ENCODE data around the gene OR7G2.
A peak's percentile ranks its signal among the peaks of the same experiment; 100 is the strongest.

Gene OR7G2

DNA sequence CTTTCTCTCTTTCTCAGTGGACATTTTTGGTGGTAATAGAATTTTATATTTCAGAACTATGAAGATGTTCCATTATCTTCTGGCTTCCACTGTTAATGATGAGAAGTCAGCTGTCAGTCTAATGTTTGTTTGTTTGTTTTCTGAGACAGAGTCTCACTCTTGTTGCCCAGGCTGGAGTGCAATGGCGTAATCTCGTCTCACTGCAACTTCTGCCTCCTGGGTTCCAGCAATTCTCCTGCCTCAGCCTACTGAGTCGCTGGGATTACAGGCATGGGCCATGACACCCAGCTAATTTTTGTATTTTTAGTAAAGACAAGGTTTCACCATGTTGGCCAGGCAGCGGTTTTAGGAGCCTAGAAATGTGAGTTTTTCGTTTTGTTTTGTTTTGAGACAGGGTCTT lies 37.6 kb upstream of the OR7G2 start:
- peaks cover 79% of the 10 kb centered on the region for H3K36me3 ChIP-seq (replicated peaks; ENCODE audit: low read depth, low read length)
- H4K20me1 ChIP-seq (ENCODE audit: insufficient read depth, low read length), result peaks cover 40% of the 10 kb centered on the region
- no peak overlapping the region for H3K4me3 ChIP-seq (ENCODE audit: low read length)
- TF ChIP-seq, protein P1, sequence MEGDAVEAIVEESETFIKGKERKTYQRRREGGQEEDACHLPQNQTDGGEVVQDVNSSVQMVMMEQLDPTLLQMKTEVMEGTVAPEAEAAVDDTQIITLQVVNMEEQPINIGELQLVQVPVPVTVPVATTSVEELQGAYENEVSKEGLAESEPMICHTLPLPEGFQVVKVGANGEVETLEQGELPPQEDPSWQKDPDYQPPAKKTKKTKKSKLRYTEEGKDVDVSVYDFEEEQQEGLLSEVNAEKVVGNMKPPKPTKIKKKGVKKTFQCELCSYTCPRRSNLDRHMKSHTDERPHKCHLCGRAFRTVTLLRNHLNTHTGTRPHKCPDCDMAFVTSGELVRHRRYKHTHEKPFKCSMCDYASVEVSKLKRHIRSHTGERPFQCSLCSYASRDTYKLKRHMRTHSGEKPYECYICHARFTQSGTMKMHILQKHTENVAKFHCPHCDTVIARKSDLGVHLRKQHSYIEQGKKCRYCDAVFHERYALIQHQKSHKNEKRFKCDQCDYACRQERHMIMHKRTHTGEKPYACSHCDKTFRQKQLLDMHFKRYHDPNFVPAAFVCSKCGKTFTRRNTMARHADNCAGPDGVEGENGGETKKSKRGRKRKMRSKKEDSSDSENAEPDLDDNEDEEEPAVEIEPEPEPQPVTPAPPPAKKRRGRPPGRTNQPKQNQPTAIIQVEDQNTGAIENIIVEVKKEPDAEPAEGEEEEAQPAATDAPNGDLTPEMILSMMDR (IDR thresholded peaks at IDR 0.05; ENCODE audit: low read depth, low read length), result no peak
- TF ChIP-seq EZH2phosphoT487 (IDR thresholded peaks at IDR 0.05; ENCODE audit: low read depth), result no peak
- H3K4me2 ChIP-seq (ENCODE audit: low read length), result no peak overlapping the region
- peaks cover 5% of the 10 kb centered on the region for H3K4me1 ChIP-seq (ENCODE audit: low read length)
- H3K27me3 ChIP-seq (ENCODE audit: low read depth, low read length), result no peaks in the 10 kb centered on the region
- no peak overlapping the region for H2AFZ ChIP-seq (ENCODE audit: low read depth, low read length)
- H3K9ac ChIP-seq (ENCODE audit: low read length), result no peak overlapping the region
- no peak overlapping the region for H3K27ac ChIP-seq (ENCODE audit: low read length)
- peaks cover 98% of the 10 kb centered on the region for H3K79me2 ChIP-seq (ENCODE audit: low read length)
- H3K9me3 ChIP-seq (ENCODE audit: insufficient read depth, low read length), result peaks cover 42% of the 10 kb centered on the region

DNA sequence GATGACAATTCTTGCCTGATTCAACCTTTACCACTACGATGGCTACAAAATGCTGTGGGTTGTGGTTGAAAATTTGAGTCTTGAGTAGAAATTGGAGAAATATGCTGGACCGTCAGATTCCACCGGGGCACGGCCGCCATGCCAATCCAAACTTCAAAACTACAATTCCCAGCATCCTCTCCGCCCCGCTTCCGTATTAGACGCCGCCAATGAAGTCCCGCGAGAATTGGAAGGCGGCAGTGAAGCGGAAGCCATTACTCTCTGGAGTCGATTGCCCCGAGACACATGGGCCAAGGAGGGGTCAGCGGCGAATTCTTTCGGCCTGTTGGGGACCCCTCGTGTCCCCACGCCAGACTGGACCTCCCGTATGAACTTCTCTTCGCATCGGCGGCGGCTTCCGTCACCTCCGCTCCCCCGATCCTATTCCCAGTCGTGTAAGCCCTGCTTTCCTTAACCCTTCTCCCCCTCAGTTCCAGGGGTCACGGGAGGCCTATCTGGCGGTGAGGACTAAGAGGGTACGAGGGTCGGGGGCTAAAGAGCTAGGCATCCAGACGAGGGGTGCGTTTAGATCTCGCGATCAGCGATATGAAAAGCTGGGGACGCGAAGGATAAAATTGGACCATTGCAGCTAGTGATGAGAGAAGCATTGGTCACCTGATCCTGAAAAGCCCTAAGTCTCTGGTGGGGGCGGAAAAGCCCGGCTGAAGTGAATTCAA lies 33.0 kb upstream of the OR7G2 start, which contains the start of gene ZNF317:
TSS of gene ZNF317 (plus strand) at position 239 of the 716 bp plus-strand sequence. CDS start 15,620 bp downstream, outside the sequence.
- Histone ChIP-seq H3K27ac (ENCODE audit: low read length) (peak within 1 kb of the TSS; percentile 61), H3K4me2 (ENCODE audit: low read length) (peak within 1 kb of the TSS; percentile 86), H3K27me3 (ENCODE audit: low read depth, low read length) (no peaks in the 10 kb centered on the region), H2AFZ (ENCODE audit: low read depth, low read length) (peak within 1 kb of the TSS; percentile 100), H3K4me3 (ENCODE audit: low read length) (peak within 1 kb of the TSS; percentile 94), H3K9ac (ENCODE audit: low read length) (peak within 1 kb of the TSS; percentile 96), H4K20me1 (ENCODE audit: insufficient read depth, low read length) (peaks cover 13% of the 10 kb centered on the region), H3K79me2 (ENCODE audit: low read length) (peaks cover 52% of the 10 kb centered on the region), H3K9me3 (ENCODE audit: insufficient read depth, low read length) (peaks cover 24% of the 10 kb centered on the region), H3K4me1 (ENCODE audit: low read length) (peaks cover 5% of the 10 kb centered on the region), H3K36me3 (replicated peaks; ENCODE audit: low read depth, low read length) (peaks cover 40% of the 10 kb centered on the region)
- no peak for TF ChIP-seq EZH2phosphoT487 (IDR thresholded peaks at IDR 0.05; ENCODE audit: low read depth)
- TF ChIP-seq, protein P1 (IDR thresholded peaks at IDR 0.05; ENCODE audit: low read depth, low read length), result no peak

DNA sequence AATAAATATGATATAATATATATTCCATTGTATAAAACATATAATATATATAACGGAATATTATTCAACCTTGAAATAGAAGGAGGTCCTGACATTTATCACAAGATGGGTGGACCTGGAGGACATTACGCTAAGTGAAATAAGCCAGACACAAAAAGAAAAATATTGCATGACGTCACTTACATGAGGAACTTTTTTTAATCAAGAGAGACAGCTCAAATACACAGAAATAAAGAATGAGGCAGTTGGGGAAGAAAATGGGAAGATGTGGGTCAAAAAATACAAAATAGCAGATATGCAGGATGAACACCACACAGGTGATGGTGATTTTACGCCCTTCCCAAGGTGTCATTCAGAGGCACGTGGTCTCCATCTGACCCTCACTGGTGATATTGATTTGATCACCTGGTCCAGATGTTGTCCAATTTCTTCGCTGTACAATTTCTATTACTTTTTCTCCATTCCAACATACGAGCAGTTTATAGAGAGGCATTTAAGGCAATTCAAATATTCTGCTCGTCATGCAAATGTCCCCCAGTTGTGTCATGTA lies 32.4 kb upstream of the OR7G2 start:
- peaks cover 45% of the 10 kb centered on the region for H3K79me2 ChIP-seq (ENCODE audit: low read length)
- peaks cover 17% of the 10 kb centered on the region; the same call in 1 of the 2 replicates for H3K9me3 ChIP-seq (ENCODE audit: insufficient read depth, low read length)
- peaks cover 7% of the 10 kb centered on the region for H4K20me1 ChIP-seq (ENCODE audit: insufficient read depth, low read length)
- H2AFZ ChIP-seq (ENCODE audit: low read depth, low read length), result peak overlapping the region; percentile 100
- peaks cover 34% of the 10 kb centered on the region for H3K36me3 ChIP-seq (replicated peaks; ENCODE audit: low read depth, low read length)
- H3K27me3 ChIP-seq (ENCODE audit: low read depth, low read length), result no peaks in the 10 kb centered on the region
- peak overlapping the region; percentile 86 for H3K4me2 ChIP-seq (ENCODE audit: low read length)
- peaks cover 5% of the 10 kb centered on the region for H3K4me1 ChIP-seq (ENCODE audit: low read length)
- peak overlapping the region; percentile 51 for H3K27ac ChIP-seq (ENCODE audit: low read length)
- no peak for TF ChIP-seq EZH2phosphoT487 (IDR thresholded peaks at IDR 0.05; ENCODE audit: low read depth)
- TF ChIP-seq, protein P1 (IDR thresholded peaks at IDR 0.05; ENCODE audit: low read depth, low read length), result no peak
- H3K9ac ChIP-seq (ENCODE audit: low read length), result peak overlapping the region; percentile 96
- peak overlapping the region; percentile 94 for H3K4me3 ChIP-seq (ENCODE audit: low read length)

DNA sequence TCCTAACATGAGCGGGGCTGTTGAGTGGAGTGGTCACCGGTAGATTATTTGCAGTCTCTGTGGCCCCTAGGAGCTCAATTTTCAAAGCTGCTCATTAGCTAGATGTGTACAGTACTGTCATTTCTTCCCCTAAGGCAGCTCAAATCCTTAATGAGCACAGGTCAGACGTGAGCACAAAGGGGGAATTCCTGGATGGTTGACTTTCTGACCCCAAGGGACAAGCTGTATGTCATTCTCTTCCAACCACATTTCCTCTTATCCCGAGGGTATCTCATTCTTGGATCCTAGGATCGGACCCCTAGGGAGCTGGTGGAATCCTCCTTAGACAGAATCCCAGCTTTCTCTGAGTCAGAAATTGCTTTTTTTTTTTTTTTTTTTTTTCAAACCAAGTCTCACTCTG lies 25.1 kb upstream of the OR7G2 start:
- TF ChIP-seq, protein P1 (IDR thresholded peaks at IDR 0.05; ENCODE audit: low read depth, low read length), result no peak
- TF ChIP-seq EZH2phosphoT487 (IDR thresholded peaks at IDR 0.05; ENCODE audit: low read depth), result no peak

More for the DNA sequence above, 25.1 kb upstream of the OR7G2 start:
- Histone ChIP-seq H3K27ac (ENCODE audit: low read length) (no peak overlapping the region), H3K9me3 (ENCODE audit: insufficient read depth, low read length) (no peaks in the 10 kb centered on the region), H3K4me2 (ENCODE audit: low read length) (no peak overlapping the region), H3K27me3 (ENCODE audit: low read depth, low read length) (no peaks in the 10 kb centered on the region), H4K20me1 (ENCODE audit: insufficient read depth, low read length) (no peaks in the 10 kb centered on the region), H3K4me1 (ENCODE audit: low read length) (peaks cover 10% of the 10 kb centered on the region), H2AFZ (ENCODE audit: low read depth, low read length) (no peak overlapping the region), H3K79me2 (ENCODE audit: low read length) (no peaks in the 10 kb centered on the region), H3K4me3 (ENCODE audit: low read length) (no peak overlapping the region), H3K9ac (ENCODE audit: low read length) (no peak overlapping the region), H3K36me3 (replicated peaks; ENCODE audit: low read depth, low read length) (no peaks in the 10 kb centered on the region)

Measured in OCI-LY3 (cell line).